GM21423 (cell line): ENCODE measurements around the gene NCAM2.

Source experiments
- ATAC-seq: cut with Tn5 transposase; IDR thresholded peaks from one replicate; pipeline ENCODE4 v1.9.1; 2021; ENCODE audit warnings: mild to moderate bottlenecking, moderate library complexity; ENCODE audit not compliant: unreplicated experiment

Gene NCAM2

DNA sequence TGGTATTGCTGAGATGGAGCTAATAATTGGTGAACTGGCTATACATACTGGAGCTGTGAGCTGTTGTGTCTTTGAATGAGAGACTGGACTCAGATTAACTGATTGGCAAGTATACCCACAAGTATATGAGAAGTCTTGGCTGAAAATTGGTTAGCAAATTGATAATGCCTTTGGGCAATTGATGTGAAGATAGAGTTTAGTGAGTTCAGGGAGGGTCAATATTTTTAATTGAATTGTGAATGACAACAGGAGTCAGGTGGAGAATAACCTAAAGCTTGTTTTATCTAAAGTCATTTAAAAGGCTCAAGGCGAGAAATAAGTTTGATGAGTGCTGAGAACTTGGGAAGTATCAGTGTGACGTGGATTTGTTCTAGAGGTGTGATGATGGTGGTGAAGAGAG is 27.5 kb downstream of the NCAM2 start:
- ATAC-seq = no peak

DNA sequence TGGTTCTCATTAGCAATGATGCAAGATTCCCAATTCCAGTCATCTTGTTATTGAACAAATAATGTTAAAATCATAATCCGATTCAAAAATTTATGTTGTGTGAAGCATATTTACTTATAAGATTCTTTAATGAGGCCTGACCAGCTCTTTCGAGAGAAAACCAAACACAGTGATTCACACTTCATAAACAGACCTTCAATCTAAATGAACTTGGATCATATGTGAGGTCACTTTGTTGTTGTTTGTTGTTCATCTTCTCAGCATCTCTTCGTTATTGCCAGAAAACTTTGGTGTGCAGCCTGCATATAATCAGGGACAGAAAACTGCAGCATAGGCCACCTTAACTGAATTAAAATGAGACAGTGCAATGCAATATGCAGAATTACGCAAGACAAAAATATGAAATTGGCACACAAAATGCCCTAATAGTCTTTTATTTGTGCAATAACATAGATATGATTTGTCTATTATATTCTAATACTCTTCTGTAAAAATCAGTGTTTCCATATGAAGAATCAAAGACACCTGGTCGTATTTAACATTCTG is 30.1 kb downstream of the NCAM2 start:
- ATAC-seq = no peak

DNA sequence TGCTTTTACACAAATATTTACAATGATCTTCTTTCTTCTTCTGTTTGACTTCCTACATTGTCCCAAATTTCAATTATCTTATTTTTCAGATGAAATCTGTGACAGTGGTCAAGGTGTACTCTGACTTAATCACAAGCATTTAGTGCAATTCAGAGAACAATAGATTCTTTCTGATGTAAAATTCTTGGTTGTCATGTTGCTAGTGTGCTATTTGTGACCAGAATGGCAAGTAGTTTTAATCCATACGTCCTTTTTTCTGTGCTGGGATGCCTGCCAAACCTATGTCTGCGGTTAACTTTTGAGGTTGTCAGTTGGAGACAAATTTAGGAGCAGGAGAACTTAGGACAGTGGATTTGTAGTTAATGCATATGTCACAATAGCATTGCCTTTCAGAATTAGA is 31.0 kb downstream of the NCAM2 start:
- no peak for ATAC-seq

DNA sequence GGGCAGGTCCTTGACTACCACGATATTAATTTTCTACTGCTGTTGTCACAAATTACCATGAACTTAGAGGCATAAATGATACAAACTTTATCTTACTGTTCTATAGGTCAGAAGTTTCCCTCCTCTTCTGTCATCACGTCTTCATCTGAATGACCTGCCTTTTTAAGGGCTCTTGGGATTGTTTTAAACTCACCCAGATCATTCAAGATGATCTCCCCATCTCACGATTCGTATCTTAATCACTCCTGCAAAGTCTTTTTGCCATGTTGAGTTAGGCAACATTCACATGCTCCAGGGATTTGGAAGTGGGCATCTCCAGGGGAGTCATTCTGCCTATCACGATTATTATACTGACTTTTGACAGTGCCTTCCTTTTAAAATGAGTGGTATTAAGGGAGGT is 32.1 kb downstream of the NCAM2 start:
- no peak for ATAC-seq

DNA sequence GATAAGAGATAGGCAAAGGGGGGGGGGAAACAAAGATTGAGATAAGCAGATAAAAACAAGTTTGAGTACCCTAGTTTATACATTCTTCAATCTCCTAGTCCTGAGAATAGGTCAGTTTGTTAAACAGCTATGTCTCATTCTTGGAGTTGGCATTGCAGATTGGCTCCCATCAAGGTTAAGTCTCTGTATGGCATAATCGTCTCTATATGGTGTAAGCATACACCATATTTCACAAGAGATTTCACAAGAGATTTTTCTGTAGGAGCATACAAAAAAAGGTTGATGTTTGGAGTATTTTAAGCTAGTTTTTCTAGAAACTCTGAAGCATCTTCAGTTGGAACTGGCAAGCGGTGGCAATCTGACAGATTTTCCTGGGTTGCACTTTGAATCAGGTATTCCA is 35.8 kb downstream of the NCAM2 start:
- no peak for ATAC-seq

DNA sequence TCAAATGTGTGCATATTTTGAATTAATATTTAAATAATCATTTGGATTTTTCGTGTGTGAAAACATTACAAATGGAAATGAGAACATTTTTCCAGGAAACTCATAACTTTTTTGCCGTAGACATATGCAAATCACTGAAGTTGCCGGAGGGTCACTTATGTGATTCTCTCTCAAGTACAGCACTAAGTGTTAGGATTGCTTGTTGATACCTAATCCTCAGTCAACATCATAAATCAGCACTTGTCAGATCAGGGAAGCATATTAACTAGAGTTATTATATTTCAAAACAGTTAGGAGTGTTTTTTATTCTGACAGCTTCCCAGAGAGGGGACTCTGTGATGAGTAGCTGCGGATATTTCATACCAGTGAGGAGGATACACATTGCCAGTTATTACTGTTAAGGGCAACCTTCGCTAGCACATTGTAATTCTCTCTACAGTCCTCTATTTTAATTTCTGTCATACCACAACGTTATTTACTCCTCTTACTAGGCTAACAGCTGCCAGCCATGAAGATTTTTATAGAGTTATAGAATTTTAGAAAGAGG is 41.5 kb downstream of the NCAM2 start:
- no peak for ATAC-seq

DNA sequence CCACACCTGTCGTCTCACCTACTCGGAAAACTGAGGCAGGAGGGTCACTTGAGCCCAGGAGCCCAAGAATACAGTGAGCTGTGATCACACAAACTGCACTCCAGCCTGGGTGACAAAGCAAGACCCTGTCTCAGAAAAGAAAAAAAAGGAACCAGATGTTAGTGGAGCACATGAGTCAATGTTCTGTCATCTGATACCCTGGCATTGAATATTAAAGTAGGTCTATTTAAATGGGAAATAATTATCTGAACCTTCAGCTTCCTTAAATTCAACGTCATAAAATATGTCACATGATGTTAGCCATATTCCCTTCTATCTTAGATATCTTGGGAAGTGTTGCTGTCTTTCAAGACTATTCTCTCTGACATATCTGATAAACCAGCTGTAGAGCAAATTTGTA is 47.3 kb downstream of the NCAM2 start:
- ATAC-seq = no peak

DNA sequence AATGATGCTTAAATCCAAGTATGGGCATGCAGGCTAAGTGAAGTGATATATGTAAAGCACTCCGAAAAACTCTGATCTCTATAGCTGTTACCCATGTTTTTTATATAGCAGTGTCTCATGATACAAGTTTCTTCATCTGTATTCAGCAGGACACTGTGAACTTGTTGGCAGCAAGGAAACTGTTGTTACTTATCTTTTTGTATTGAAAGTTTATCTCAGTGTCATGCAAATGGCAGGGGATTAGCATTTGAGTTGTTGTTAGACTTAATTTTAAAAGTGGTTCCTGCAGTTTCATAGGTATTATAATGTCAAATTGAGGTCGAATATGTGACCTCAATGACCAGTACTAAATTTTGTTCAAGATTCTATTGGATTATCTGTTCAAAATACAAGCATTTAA is 47.9 kb downstream of the NCAM2 start:
- no peak for ATAC-seq

DNA sequence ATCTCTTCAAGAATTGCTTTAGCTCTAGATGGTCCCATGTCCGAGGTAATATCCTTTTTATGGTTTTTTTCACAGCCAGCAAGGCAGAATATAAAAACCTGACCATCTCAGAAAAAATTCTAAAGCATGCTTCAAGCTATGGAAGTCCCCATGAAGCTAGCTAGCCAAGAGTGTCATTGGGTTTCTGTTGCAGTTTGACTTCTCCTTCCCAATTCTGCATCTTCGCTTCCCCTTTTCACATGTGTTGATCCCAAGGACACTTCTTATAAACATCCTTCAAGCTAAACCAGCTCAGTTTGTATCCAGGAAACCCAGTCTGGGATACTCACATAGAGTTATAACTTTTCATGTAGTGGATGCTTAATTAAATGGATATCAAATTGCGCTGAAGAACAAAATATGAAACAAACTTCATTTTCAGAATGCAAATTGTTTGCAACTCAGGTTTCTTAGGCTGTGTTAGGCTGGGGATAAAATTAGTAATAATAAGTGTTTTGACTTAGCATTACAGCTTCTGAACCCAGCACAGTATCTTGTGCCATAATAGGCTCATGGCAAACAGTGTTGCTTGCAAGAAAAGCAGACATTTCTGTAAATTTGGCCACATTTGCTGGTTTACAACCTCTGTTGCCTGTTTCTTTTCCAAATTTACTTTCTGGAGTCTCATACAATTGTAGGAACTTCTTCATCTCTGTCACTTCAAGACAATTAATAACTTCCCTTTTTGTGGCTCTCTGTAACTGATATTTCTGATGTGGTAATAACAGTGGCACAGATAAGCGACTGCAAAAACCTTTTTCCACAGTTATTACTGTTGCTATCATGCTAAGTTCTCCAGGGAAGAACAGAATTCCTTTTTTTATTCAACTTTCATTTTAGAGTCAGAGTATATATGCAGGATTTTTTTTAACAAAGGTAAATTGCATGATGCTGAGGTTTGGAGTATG is 53.2 kb downstream of the NCAM2 start:
- ATAC-seq = no peak

DNA sequence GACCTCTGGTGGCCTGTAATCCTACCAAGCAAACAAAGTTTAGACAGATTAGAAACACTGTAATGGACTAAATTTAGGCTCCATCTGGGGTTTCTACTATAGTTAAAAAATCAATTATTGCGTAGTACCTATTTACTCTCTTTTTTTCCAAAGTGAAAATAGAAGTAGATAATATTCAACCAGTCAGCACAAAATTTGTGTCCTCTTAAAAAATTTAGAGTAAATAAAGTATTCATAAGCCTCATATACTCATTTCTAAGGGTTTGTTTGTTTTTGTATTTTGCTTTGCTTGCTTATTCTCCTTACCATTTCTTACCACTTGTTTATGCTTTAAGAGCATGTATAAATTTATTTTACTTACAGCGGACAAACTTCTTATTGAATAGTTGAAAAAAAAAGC is 54.5 kb downstream of the NCAM2 start:
- ATAC-seq = no peak

DNA sequence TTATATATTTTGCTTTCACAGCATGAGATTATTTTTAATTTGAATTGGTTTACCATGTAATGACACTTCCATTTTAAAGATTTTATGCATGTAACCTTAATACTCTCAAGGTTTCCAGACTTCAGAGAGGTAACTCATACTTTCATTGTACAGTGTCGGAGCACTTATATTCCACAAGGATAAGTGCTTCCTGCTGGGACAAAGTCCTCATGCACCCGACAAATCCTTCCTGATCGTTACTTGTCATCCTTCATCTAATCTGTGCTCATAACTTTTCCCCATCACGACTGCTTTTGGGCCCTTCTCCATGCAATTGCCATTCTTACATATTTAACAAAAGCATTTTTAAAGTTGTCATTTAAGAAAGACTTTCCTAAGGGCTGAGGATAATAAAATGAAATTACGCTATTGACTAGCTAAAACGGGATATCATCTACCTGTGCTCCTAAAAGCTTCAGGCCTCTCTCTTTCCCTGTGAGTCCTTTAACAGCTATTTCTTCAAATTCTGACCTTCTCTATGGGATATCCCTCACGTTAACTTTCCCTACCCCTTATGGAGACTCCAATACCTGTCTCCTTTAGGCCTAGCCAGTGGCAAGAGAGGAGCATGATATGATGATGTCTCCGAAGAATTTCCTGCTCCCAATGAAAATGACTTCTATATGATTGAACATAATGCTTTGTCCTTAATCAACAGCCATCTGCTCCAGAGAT is 59.3 kb downstream of the NCAM2 start:
- ATAC-seq = no peak

DNA sequence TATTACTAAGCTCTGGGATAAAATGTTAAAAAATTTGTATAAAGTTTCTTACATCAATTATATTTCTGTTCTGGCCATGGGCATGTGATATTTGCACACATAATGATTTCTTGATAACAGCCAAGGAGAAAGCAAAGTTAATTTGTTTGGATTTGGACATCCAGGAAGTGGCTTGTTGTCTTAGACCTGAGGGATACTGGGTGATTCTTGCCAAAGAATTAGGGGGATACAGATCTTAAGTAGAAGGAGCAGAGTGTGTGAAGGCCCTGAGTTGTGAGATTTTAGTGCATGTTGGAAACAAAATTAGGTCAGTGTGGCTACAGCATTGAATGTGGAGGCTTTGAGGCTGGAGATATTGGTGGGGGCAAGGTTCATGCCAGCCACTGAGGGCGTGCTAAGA is 65.6 kb downstream of the NCAM2 start:
- ATAC-seq = no peak

DNA sequence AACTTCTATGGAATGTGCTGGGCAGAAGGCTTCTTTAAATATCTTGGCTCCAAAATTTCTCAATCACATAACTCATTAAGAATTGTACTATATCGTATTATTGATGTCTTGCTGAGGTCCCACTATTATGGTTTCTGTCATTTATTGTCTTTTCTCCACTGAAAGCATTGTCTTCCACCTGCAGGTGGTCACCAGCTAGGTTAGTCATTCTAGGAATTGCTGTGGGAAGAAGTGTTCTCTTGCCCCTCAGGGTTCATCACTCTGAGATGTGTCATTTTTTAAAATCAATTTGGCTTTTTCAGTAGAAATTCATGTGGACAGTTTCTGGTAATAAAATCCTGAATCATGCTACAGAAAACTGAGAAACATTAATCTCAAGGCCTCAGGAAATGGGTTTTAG is 66.1 kb downstream of the NCAM2 start:
- no peak for ATAC-seq

DNA sequence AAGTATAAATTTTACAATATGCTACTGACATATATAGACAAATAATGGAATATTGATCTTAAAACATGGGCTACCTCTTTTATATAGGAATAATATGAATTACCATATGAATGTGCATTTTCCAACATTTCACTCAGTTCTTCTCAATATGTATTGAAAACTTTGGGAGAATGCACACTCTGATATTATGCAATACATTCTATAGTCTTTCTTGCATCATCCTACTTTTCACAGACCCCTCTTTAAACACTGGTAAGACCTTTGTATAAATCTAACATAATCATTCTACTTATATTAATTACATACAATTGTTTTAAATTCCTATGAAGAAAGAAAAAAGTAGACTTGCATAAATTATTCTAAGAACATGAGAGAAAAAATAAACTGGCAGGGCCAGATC is 69.2 kb downstream of the NCAM2 start:
- no peak for ATAC-seq

DNA sequence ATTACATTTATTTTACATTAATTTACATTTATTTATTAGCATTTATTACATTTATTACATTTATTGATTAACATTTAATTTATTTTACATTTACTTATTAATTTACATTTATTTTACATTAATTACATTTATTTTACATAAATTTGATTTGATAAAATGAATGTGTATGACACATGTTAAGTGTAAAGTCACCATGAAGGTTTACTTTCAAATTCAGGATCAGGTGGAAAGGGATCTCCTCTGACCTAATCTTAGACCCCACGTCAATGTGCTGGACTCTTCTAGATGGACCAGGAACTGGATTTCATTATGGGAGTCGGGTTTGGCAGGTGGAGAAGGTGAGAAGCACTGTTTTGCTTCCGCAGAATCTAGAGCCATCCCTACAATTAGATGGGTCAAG is 76.1 kb downstream of the NCAM2 start:
- ATAC-seq = no peak

DNA sequence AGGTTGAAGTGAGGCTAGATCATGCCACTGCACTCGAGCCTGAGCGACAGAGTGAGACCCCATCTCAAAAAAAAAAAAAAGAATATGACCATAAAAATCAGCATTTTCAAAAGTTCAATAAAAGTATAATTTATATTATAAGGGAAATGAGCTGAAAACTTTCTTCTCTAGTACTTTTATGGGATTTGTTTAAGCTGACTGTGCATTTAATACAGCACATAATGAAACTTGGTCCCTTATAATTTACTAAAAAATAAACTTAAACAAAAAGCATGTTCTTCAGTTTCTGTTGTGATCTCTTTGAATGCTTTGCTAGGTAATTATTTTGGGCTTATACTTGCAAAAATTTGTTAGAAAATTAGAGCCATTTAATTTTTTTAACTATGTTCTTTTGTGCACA is 77.8 kb downstream of the NCAM2 start:
- no peak for ATAC-seq

DNA sequence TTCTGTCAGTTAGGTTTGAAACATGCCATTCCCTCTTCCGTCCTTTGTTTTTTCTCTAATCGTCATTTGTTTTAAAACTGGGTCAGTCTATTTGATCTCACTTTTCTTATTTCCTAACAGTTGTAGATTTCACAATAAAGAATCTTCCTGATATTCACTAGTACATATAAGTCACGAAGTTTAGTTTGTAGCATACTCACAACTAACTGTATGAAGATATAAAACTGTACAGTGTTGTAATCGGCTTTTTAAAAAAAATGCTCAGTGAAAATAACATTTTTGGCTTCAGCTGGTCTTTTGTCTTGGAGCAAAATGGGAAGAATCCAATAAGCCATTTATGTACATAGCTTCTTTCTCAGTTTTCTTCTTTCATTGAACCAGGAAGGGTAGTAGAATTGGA is 78.3 kb downstream of the NCAM2 start:
- ATAC-seq = no peak

DNA sequence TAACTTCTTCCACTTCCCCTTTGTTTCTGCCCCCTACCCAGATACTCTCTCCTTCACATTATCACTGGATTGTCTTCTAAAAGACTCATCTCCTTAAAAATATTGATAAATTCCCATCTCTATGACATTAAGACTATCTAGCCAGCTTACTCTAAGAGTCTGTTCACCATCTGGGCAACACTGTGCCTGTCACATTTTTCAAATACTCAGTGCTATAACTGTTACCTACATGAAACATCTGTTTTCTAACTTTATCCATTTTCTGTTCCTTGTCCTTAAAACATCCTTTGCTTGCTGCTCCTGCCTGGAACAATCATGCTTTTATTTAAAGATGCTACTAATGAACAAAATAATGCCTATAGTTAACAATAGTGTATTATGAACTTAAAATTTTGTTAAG is 81.4 kb downstream of the NCAM2 start:
- no peak for ATAC-seq

DNA sequence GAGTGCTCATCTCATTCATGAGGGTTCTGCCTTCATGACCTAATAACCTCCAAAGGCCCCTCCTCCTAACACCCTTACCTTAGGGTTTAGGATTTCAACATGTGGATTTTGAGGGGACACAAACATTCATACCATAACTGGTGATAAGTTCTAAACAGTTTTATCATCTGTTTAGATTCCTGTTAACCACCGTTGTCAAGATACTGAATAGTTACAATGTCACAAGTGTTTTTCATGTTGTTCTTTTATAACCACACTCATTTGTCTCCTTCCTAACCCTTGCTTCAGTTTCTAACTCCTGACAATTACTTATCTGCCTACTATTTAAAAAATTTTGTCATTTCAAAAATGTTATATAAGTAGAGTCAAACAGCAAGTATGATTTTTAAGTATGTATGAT is 86.0 kb downstream of the NCAM2 start:
- ATAC-seq = no peak

DNA sequence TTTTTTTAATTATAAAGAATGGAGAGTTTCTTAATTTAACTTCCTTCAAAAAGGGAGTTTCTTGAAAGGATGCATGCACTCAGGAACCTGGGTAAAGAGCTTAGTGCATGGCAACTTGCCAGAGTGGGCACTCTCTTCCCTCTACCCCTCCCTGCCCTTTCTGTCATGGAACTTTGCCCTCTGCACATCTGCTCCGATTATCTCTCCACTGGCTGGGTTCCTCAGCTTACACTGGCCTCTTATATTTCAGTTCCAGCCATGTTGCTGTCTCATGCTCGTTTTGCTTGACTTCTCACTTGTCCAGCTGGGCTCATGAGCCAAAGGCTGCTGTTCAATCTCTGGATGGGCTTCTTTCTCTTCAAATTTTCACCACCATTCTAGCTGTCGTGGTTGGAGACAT is 87.0 kb downstream of the NCAM2 start:
- ATAC-seq = no peak

DNA sequence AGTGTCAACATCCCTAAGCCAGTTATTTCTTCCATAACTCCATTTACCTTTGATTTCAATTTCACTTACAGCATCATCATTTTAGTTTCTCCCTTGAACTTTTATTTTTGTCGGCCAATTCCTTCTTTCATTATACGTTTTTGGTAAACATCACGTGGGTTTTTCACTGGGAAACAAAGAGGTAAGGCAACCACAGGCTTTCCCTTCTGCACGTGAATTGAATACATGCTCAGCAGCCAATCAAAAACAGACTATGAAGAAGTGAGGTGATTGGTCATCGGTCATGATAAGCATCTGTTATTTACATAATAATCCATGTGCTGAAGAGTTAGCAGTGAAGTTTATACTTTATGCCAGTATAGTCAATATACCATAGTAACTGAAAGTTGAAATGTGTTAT is 98.7 kb downstream of the NCAM2 start:
- no peak for ATAC-seq

DNA sequence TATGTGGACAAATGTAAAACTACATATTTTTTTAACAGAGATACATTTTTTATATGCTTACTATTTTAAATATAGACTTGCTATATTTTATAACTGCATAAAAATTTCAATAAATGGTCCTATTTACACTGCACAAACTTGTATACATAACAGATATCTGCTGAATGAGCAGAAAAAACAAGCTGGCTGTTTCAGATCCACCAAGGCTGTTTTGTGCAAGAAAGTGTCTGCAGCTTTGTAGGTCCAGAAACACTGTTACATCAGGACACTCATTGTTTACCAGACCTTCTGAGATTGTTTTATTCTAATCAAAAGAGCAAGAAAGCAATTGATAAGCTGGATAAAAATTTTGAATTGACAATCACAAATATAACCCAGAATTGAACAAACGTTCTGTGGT is 99.3 kb downstream of the NCAM2 start:
- no peak for ATAC-seq
